GM20000 (cell line): ENCODE data around the gene PDZRN3.

Experiments used
- DNase-seq: peaks from one replicate; pipeline ENCODE4 v3.0.0; 2012; ENCODE audit warnings: low spot score
- TF ChIP-seq, protein P1 (sequence below): IDR thresholded peaks from 2 replicates; pipeline ENCODE4 v1.5.1; 2012; ENCODE audit warnings: mild to moderate bottlenecking, control low read depth; ENCODE audit errors: extremely low read depth, missing control alignments

PDZRN3 gene

DNA sequence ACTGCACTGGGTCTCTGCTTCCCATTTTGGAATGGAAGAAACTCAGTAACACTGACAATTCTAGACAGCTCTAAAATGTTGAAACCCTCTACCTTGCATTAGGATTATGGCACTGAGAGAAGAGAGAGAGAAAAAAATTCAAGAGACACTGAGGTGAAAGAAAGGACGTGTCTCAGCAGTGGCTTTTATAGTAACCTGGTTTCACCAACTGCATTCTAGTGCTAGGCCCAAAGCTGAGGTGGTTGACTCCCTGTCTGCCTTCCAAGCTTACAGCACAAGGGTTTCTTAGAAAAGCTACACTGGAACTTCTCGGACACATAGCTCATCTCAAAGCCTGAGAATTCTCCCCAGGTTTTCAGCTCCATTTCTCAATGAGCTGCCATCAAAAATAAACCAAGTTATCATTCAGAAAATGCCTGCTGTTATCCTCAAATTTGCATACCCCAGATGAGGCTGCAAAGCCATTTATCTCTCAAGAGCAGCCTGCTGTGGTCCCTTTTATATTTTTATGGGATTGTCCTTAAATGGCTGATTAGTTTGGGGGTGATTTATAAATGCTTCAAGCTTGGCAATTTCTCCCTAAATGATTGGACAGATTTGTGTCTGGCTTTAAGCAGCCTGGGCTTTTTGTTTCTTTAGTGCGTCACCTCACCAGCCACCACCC, 283.3 kb downstream of the PDZRN3 start:
- no peak for DNase-seq
- TF ChIP-seq, protein P1, sequence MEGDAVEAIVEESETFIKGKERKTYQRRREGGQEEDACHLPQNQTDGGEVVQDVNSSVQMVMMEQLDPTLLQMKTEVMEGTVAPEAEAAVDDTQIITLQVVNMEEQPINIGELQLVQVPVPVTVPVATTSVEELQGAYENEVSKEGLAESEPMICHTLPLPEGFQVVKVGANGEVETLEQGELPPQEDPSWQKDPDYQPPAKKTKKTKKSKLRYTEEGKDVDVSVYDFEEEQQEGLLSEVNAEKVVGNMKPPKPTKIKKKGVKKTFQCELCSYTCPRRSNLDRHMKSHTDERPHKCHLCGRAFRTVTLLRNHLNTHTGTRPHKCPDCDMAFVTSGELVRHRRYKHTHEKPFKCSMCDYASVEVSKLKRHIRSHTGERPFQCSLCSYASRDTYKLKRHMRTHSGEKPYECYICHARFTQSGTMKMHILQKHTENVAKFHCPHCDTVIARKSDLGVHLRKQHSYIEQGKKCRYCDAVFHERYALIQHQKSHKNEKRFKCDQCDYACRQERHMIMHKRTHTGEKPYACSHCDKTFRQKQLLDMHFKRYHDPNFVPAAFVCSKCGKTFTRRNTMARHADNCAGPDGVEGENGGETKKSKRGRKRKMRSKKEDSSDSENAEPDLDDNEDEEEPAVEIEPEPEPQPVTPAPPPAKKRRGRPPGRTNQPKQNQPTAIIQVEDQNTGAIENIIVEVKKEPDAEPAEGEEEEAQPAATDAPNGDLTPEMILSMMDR, result no peak

GRCh38 chr3:73332558-73332957, 292.2 kb downstream of the PDZRN3 start:
- TF ChIP-seq, protein P1, result no peak
- no peak for DNase-seq
